NK-92 (cell line): ENCODE measurements around the gene EXOC3L1.

Experiments
- DNase-seq: peaks from one replicate; lab custom pipeline; 2025; ENCODE audit not compliant: unreplicated experiment; lab: John Stamatoyannopoulos, UW

EXOC3L1 gene

DNA sequence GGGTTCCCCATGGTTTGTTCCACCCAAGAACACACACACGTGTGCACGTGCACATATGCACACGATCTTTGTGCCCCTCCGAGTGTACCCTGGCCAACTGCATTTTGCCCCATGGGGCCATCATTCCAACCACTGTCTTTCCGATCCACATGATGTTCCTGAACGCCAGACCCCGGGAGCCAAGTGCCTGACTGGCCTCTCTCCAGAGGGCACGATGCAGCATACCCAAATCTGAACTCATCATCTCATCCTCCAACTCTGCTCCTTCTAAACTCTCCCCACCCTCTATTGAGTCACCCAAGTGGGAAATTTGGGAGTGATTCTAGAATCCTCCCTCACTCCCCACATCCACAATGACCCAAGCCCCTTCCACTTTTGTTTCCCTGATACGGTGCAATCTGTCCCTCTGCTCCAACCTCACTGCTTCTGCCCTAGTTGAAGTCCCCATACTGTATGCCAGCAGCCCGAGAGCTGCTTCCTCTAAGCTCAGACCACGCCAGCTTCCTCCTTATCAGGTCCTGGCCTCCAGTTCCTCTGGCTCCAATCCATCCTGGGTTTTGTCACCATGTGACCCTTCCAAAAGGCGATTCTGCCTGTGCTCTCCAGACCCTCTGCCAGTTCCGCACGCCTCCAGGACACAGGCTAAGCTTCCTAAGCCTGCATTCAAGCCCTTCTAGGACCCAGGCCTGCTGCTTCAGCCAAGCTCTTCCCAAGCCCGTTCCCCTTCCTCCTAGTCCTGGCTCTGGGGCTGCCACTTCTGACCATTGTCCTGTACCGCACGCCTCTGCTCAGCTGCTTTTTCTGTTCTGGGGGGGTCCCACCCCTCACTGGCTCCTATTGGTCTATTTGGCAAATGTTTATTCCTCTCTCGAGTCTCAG, 26.9 kb upstream of the EXOC3L1 start:
- DNase-seq = no peak

DNA sequence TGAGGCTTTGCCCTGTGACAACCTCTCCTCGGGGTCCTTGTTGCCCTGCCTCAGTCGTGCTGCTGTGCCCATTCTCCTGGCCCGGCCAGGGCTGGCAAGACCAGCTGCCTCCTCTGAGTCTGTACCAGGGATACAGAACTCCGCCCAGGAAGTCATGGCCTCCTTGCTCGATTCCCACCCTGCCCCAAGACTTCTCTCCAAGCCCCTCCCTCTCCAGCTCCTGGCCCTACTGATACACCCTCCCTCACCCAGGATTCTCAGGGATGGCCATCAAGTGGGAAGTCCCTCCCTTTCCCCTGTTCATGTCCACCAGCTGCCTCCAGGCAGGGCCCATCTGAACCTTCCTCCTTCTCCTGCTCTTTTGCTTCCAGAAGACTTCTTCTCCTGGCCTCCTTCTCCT, 25.8 kb upstream of the EXOC3L1 start:
- DNase-seq = no peak

DNA sequence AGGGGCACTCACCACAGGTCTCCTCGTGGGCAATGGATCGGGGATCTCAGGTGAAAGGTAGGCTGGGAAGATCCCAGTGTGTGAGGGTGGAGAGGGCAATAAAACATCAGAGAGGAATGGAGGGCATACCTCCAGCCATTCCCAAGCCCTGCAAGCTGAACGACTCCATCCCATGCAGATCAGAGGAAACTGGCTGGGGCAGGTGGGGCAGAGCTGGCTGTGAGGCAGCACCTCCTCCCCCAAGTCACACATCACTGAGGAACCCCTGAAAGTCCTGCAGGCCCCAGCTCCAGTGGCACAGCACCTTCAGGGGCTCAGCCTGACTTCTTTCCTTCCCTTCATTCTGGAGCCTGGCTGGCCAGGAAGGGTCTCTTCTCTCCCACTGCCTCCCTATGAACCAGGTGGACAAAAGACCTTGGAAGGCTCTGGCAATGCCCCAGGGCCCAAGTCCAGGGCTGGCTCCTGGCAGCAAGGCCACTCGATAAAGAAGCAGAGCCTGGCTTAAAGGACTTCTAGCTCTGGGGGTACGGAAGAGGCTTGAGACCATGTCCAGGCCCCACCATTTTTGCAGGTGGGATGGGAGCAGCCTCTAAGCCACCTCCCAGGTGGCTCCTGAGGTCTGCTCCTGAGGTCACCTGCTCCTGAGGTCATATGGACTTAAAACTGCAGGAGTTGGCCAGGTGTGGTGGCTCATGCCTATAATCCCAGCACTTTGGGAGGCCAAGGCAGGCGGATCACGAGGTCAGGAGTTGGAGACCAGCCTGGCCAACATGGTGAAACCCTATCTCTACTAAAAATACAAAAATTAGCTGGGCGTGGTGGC, 23.5 kb upstream of the EXOC3L1 start:
- no peak for DNase-seq

DNA sequence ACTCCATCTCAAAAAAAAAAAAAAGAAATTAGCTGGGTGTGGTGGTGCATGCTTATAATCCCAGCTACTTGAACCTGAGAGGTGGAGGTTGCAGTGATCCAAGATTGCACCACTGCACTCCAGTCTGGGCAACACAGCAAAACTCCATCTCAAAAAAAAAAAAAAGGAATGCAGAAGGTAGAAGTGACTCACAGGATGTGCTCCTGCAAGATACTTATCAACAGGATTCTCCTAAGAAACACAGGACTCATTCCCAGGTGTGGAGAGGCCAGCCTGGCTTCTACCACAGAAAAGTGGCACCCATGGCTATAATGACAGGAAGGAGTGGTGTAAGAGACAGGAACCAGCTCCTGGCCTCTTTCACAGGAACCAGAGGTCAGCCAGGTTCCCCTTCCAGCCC, 22.8 kb upstream of the EXOC3L1 start:
- DNase-seq = no peak

DNA sequence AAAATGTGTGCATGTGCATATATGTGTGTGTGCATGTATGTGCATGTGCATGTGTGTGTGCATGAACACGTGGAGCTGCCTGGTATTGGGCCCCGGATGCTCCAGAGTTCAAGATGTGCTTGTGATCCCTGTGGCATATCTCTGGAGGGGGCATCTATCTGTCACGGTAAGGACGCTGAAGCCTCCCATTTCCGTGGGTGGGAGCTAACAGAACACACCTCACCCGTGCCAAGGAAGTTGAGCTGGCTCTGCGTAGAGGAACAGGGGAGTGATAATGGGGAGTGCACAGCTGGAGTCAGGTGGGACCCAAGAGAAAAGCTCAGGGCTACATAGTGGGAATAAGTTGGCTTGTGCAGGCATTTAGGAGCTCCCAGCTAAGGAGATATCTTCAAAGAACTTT, 21.7 kb upstream of the EXOC3L1 start:
- DNase-seq = no peak

DNA sequence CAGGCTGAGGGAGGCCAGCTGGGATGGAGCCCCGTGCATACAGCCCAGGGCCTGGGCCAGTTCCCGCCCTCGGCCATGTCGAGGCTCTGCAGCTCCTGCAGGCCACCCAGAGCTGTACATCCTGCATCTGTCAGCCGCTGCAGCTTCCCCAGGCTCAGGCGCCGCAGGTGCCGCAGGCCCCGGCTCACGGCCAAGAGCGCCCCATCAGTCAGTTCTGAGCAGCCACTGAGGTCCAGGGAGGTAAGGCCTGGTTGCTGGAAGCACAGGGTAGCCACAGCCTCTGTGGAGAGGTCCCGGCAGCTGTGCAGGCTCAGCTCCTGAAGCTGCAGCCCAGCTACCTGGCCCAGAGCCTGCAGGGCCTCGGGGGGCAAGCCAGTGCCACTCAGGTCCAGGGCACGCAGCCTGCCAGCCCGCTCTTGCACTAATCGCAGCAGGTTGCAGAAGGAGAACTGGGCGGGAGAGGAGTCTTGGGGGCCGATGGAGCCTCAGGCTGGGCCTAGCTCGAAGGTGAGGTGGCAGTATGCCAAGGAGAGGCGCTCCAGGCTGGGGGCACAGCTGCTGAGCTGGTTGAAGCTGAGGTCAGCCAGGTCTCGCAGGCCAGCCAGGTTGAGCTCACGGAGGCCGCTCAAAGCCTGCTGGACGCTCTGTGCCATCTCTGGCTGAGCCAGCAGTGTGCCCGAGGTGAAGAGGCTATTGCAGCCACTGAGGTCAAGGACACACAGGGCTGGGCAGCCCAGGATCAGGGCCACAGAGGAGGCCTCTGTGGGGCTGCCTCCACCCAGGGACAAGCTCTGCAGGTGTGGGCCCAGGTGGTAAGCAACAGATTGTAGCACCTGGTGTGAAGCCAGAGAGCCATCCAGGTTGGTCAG, 20.4 kb upstream of the EXOC3L1 start:
- no peak for DNase-seq

DNA sequence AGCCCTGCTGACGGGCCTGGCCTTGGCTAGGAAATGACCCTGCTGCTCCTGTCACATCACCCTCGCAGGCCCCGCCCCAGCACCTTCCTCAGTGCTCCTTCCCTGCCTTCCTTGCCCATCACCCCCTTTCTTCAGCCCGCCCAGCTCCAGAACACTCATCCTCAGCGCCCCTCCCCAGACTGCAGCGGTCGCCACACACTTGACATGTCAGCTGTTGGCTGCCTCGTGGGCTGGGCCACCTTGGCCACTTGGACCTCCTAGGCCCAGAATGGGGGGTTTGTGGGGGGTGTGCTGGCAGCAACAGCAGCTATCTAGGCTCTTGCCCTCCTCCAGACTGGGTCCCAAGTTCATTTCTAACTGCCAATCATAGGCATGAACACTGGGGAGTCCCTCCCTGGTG, 19.6 kb upstream of the EXOC3L1 start:
- no peak for DNase-seq

DNA sequence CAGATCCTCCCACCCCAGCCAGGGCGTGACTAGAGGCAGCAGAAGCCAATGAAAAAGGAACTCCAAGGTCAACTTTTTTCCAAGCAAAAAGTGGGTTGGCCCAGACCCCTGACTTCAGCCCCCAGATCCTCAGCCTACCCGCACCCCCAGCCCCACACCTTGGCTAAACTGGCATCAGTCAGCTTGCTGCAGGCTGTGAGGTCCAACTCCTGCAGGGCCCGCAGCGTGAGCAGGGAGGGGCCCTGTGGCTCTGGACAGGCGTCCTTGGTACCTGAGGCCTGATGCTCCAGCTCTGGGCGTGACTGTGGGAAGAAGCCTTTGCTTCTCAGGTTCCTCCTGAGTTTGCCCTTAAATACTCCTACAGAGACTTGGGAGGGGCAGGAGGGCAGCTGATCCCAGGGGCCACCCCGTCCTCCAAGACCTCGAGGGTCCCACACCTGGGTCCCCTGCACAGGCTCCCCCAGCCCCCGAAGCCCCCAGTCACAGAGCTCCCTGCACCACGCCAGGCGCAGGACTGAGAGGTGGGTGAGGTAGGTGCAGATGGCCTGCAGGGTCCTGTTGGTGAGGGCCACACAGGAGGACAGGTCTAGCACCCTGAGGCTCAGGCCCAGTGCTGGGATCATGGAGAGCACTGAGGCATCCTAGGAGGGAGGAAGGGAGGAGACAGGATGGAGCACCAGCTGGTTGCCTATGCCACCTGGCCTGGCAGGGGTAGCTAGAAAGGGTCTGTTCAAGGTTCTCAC, 18.4 kb upstream of the EXOC3L1 start:
- DNase-seq = no peak

DNA sequence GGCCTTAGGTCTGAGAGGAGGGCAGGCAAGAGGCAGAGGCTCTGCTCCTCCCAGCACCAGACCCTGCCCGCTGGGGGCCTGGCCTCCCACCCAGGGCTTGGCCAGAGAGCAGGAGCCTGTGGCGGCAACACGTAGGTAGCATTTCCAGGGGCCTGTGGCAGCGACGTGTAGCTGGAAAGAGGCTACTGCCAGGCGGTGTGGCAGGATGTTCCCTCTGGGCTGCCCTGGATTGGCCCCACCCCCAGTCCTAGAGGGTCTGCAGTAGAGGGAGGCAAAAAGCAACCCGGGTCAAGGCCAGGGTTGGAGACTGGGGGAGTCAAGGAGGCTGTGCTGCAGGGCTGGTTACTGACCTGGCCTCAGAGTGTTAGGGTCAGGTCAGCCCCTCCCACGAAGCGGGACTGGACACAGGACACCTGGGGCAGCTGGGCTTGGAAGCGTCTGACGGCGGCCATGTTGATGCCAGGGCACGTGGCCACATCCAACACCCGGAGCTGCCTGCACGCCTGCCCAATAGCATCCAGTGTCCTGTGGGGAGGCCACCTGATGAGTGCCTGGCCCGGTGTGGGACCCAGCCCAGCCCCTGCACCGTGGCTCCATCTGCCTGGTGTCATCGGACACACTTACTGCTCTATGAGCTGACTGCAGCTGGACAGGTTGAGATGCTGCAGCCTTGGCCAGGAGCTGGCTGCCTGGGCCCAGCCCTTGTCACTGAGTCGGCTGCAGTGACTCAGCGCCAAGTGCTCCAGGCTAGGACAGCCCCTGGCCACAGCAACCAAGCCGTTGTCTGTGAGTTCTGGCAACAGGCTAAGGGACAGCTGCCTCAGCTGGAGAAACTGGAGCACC, 17.5 kb upstream of the EXOC3L1 start:
- no peak for DNase-seq

DNA sequence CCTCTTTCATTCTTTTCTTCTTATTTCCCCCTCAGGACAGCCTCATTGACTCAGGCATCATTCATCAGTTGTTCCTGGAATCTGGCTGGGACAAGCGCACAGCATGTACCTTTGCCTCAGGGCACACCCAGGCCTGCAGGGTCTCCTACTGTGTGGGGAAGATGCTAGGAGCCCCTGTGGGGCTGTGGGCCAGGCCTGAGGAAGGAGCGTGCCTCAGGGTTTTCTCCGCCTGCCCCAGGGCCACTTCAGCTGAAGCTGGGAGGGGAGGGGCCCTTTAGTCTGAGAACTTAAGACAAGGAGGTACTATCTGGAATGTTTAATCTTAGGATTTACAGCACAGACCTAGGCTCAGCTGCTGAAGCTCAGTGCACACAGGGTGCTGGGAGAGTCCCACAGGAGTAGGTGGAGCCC, 16.9 kb upstream of the EXOC3L1 start:
- DNase-seq = no peak

DNA sequence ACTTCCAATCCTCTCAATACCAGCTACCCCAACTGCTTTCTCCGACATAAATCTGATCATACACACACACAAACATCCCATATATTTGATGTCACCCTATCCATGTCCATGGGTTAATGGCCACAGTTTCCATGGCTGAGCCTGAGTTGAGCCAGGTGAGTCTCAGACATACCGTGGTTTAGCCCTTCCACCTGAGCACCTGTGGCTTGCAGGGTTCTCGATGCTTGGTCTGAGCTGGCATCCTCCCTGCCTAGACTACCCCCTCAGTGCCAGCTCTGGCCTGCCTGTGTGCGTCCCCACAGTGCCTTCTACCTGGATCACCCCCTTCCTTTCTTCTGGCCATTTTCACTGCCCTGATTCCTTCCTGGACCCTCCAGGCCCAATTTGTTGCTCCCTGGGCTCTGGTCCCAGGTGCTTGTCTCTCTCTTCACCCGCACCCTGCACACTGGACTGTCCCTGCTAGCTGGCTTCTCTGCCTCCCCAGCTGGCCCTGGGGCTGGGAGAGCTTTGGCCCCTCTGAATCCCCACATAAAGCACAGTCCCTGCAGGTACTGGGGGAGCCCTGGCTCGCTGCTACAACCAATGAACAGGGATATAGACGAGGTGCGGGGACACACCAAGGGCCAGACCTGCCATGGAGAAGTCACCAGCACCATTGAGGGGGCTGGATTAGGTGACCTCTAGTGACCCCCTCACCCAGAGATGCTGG, 16.3 kb upstream of the EXOC3L1 start:
- no peak for DNase-seq

DNA sequence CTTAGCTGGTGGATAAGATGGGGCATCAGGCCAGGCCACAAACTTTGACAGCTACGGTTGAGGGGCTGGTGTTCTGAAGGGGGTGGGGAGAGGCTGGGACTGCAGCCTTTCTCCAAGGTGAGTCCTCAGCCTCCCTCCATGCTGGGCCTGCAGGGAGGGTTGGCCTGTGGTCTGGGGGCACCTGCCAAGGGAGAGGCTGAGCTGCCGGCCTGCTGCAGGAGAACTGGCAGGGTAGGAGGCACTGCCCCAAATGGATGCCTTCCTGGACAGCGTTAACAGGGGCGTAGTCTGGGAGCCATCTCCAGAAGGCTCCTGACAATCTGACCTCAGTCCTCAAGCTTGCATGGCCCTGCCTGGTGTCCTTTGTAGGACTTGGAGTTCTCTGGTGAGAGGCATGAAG, 14.1 kb upstream of the EXOC3L1 start:
- no peak for DNase-seq

DNA sequence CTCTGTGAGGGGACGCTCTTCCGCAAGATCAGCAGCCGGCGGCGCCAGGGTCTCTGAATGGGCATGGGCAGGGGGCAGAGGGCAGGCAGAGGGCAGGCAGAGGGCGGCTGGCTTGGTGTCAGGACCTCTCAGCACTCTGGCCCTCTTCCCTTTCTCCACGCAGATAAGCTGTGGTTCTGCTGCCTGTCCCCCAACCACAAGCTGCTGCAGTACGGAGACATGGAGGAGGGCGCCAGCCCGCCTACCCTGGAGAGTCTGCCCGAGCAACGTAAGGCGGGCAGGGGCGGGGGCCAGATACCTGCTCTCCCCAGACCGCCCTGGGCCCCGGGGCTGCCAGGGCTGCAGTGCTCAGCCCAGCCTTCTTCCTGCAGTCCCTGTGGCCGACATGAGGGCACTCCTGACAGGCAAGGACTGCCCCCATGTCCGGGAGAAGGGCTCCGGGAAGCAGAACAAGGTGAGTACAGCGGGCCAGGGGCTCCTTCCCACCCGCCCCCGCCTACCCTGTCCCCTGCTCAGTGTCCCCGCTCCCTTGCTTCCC, 13.1 kb upstream of the EXOC3L1 start:
- no peak for DNase-seq

DNA sequence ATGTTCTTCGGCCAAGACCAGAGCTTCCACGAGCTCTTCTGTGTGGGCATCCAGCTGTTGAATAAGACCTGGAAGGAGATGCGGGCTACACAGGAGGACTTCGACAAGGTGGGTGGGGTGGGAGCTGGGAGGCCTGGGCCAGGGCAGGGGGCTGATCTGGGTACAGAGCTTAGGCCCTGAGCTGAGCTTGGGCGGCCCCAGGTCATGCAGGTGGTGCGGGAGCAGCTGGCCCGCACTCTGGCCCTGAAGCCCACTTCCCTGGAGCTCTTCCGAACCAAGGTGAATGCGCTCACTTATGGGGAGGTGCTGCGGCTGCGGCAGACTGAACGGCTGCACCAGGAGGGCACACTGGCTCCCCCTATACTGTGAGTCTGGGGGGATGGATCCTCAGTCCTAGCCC, 12.5 kb upstream of the EXOC3L1 start:
- no peak for DNase-seq

DNA sequence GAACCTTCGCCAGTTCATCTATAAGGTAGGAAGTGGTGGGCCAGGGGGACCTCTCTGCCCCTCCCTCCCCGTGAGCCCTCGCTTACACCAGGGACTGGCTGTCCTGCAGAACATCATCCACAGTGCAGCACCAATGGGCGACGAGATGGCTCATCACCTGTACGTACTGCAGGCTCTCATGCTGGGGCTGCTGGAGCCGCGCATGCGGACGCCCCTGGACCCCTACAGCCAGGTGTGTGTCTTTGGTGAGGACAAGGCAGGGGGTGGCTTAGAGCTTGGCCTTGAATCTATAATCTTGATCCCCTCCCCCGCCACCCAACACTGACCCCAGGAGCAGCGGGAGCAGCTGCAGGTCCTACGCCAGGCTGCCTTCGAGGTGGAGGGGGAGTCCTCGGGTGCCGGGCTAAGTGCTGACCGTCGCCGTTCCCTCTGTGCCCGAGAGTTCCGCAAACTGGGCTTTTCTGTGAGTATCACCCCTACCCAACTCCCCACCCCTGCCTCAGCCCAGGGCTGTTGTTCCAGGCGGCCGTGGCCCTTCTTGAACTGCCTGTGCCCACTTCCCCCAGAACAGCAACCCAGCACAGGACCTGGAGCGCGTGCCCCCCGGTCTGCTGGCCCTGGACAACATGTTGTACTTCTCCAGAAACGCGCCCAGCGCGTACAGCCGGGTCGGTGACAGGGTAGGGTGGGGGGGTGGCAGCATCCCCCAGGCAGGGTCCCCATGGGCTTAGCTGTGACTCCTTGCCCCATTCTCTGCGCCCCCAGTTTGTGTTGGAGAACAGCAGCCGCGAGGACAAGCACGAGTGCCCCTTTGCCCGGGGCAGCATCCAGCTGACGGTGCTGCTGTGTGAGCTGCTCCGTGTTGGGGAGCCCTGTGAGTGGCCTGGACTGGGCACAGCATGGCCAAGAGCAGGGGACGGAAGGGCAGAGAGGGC, 11.7 kb upstream of the EXOC3L1 start:
- DNase-seq = no peak

DNA sequence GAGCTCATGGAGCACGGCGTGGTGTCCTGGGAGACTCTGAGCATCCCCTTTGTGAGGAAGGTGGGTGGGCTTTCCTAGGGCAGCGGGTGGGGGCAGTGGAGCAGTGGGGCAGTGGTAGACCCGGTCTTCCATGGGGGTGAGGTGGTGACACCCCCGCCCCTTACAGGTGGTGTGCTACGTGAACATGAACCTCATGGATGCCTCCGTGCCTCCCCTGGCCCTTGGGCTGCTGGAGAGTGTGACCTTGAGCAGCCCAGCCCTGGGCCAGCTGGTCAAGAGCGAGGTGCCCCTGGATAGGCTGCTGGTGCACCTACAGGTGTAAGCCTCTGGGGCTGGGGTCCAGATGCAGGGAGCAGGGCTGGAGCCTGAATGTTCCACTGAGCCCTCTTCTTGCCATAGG, 10.6 kb upstream of the EXOC3L1 start:
- DNase-seq = no peak

DNA sequence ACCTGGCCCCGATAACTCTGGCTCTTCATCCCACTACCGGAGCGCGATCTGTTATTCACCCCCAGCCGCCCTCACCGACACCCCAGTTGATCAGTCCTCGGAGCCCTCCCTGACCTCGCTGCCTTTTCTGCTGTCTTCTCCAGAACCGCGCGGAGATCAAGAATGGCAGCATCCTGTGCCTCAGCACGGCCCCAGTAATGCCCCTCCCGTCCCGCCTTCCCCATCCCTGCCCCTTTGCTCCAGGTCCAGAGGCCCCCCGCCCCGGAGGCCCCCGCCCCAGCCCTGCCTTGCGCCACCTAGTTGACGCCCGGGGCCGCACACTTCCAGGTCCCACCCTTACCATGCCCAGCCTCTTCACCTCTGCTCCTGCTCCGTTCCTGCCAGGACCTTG, 9.9 kb upstream of the EXOC3L1 start:
- DNase-seq = no peak
